ENCODE data around the gene PGC. TPM values are rescaled to one million over a fixed set of nuclear protein-coding genes. Genes with fewer than 3 reads are reported as not detected.

Gene PGC
- total and polyA plus RNA-seq, 4 donors = 19.2 to 1,394 (median 467) TPM

DNA sequence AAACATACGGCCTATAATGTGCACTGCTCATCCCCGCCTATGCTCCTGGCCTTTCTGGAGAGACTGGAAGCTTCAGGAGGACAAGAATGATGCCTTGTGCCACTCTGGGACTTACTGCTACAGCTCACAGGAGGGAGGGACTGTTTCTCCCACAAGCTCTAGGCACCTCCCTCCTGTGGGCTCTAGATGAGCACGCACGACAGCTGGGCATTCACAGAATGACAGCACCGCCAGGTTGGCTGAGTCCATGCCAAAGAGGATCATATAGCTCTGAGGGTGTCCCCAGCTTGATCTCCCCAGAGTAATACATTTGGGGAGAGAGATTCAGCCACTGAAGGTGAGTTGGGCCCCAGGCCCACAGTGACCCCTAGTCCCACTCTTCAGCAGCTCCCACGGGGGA lies 10.1 kb upstream of the PGC start:
- Histone ChIP-seq H3K9me3 (ENCODE audit: control insufficient read depth in 4 of 4, insufficient read depth in 3 of 4, low read length in 3 of 4) (no peaks in the 10 kb centered on the region), H3K4me3 (no peak overlapping the region), H3K36me3 (ENCODE audit: control insufficient read depth in 4 of 4, insufficient read depth in 4 of 4, low read length in 4 of 4) (no peaks in the 10 kb centered on the region), H3K27me3 (ENCODE audit: control insufficient read depth in 3 of 3, insufficient read depth in 3 of 3, low read length in 2 of 3) (no peaks in the 10 kb centered on the region), H3K27ac (ENCODE audit: low read depth in 1 of 2, low read length in 1 of 2) (no peak overlapping the region), H3K4me1 (ENCODE audit: control insufficient read depth in 5 of 5, insufficient read depth in 5 of 5, low read length in 5 of 5) (no peaks in the 10 kb centered on the region), H3K9ac (ENCODE audit: insufficient read depth in 1 of 2, low read length in 2 of 2) (no peak overlapping the region)
- DNase-seq (no peak), ATAC-seq (ENCODE audit: insufficient read depth, low FRiP score) (no peak)
- TF ChIP-seq, protein P1, sequence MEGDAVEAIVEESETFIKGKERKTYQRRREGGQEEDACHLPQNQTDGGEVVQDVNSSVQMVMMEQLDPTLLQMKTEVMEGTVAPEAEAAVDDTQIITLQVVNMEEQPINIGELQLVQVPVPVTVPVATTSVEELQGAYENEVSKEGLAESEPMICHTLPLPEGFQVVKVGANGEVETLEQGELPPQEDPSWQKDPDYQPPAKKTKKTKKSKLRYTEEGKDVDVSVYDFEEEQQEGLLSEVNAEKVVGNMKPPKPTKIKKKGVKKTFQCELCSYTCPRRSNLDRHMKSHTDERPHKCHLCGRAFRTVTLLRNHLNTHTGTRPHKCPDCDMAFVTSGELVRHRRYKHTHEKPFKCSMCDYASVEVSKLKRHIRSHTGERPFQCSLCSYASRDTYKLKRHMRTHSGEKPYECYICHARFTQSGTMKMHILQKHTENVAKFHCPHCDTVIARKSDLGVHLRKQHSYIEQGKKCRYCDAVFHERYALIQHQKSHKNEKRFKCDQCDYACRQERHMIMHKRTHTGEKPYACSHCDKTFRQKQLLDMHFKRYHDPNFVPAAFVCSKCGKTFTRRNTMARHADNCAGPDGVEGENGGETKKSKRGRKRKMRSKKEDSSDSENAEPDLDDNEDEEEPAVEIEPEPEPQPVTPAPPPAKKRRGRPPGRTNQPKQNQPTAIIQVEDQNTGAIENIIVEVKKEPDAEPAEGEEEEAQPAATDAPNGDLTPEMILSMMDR (IDR thresholded peaks at IDR 0.05; ENCODE audit: control extremely low read depth, extremely low read depth) = no peak
- 91 to 94% methylated on average over 6 of the region's 6 CpGs for WGBS, 2 donors

DNA sequence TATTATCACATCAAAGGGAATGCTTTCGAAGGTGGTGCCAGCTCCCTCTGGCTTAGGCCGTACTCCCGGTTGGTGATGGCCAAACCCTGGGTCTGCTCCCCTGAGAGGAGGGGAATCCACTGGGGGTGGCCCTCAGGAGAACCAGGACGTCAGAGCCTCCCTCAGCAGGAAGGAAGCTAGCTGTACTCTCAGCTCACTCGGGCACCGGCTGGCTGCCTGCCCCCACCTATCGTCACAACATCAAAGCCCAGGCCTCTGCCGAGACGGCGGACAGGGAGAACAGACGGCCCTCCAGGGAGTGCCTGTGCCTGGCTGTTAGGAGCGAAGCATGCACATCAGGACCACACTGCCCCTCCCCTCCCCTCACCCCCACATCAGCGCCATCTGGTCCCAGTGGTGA lies 9.2 kb upstream of the PGC start:
- no peak for ATAC-seq (ENCODE audit: insufficient read depth, low FRiP score)
- Histone ChIP-seq H3K27me3 (ENCODE audit: control insufficient read depth in 3 of 3, insufficient read depth in 3 of 3, low read length in 2 of 3) (no peaks in the 10 kb centered on the region), H3K9me3 (ENCODE audit: control insufficient read depth in 4 of 4, insufficient read depth in 3 of 4, low read length in 3 of 4) (no peaks in the 10 kb centered on the region), H3K9ac (ENCODE audit: insufficient read depth in 1 of 2, low read length in 2 of 2) (no peak overlapping the region), H3K4me3 (no peak overlapping the region), H3K4me1 (ENCODE audit: control insufficient read depth in 5 of 5, insufficient read depth in 5 of 5, low read length in 5 of 5) (no peaks in the 10 kb centered on the region), H3K36me3 (ENCODE audit: control insufficient read depth in 4 of 4, insufficient read depth in 4 of 4, low read length in 4 of 4) (no peaks in the 10 kb centered on the region), H3K27ac (ENCODE audit: low read depth in 1 of 2, low read length in 1 of 2) (no peak overlapping the region)
- TF ChIP-seq, protein P1 (IDR thresholded peaks at IDR 0.05; ENCODE audit: control extremely low read depth, extremely low read depth) = no peak
- WGBS, 2 donors = 51 to 63% methylated on average over 13 of the region's 13 CpGs
- DNase-seq = peak in 1 of 3 donors; percentile 19

DNA sequence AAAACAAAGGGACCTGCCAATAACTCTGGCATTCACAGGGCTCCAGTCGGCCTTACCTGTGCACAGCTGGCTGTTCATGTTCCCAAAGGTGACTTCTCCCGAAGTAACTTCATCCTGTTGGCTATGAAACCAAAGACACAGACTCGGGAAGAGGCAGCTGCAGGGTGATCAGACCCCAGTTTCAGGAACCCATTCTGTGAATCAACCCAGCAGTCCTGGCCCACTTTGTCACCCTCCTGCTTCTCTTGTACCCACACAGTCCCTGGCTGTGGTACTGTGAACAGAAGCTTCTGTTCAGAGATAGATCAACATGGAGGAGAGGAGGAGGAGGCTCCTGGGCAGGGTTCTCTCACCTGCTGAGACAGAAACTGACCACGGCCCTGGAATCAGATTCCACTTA lies 8.7 kb upstream of the PGC start:
- TF ChIP-seq, protein P1 (IDR thresholded peaks at IDR 0.05; ENCODE audit: control extremely low read depth, extremely low read depth) = no peak
- Histone ChIP-seq H3K4me3 (no peak overlapping the region), H3K9me3 (ENCODE audit: control insufficient read depth in 4 of 4, insufficient read depth in 3 of 4, low read length in 3 of 4) (no peaks in the 10 kb centered on the region), H3K9ac (ENCODE audit: insufficient read depth in 1 of 2, low read length in 2 of 2) (no peak overlapping the region), H3K27me3 (ENCODE audit: control insufficient read depth in 3 of 3, insufficient read depth in 3 of 3, low read length in 2 of 3) (no peaks in the 10 kb centered on the region), H3K27ac (ENCODE audit: low read depth in 1 of 2, low read length in 1 of 2) (no peak overlapping the region), H3K36me3 (ENCODE audit: control insufficient read depth in 4 of 4, insufficient read depth in 4 of 4, low read length in 4 of 4) (no peaks in the 10 kb centered on the region), H3K4me1 (ENCODE audit: control insufficient read depth in 5 of 5, insufficient read depth in 5 of 5, low read length in 5 of 5) (no peaks in the 10 kb centered on the region)
- 85 to 86% methylated on average over 4 of the region's 4 CpGs for WGBS, 2 donors
- no peak for ATAC-seq (ENCODE audit: insufficient read depth, low FRiP score)
- DNase-seq = no peak

DNA sequence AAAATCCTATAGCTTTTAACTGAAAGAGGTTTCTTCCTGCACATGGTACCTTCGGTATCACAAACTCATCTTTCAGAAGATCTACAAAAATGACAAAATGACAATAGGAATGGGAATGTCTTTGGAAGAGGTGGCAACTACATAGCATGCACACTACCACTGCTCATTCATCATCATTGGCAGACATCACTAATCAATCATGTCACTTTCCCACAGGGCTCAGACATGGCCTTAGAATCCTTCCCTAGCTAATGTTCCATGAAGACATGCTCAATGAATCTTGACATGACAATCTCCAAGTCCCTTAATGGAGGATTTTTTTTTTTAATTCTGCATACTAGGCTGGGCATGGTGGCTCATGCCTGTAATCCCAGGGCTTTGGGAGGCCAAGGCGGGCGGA lies 3.2 kb upstream of the PGC start:
- no peak overlapping the region for H3K9ac ChIP-seq (ENCODE audit: insufficient read depth in 1 of 2, low read length in 2 of 2)
- no peaks in the 10 kb centered on the region for H3K36me3 ChIP-seq (ENCODE audit: control insufficient read depth in 4 of 4, insufficient read depth in 4 of 4, low read length in 4 of 4)
- no peaks in the 10 kb centered on the region for H3K27me3 ChIP-seq (ENCODE audit: control insufficient read depth in 3 of 3, insufficient read depth in 3 of 3, low read length in 2 of 3)
- DNase-seq = no peak
- no peaks in the 10 kb centered on the region for H3K9me3 ChIP-seq (ENCODE audit: control insufficient read depth in 4 of 4, insufficient read depth in 3 of 4, low read length in 3 of 4)
- no peak overlapping the region for H3K27ac ChIP-seq (ENCODE audit: low read depth in 1 of 2, low read length in 1 of 2)
- H3K4me3 ChIP-seq = no peak overlapping the region
- peaks cover 0 to 18% (median 0%) of the 10 kb centered on the region in 5 donors for H3K4me1 ChIP-seq (ENCODE audit: control insufficient read depth in 5 of 5, insufficient read depth in 5 of 5, low read length in 5 of 5)
- WGBS, 2 donors = 97 to 99% methylated on average over 3 of the region's 3 CpGs
- TF ChIP-seq, protein P1 (IDR thresholded peaks at IDR 0.05; ENCODE audit: control extremely low read depth, extremely low read depth) = no peak
- ATAC-seq (ENCODE audit: insufficient read depth, low FRiP score) = no peak

Measured in lung (tissue), 12 donors.